BLaER1 treated with 17β-estradiol and CSF1 and Interleukin-3, amounts not matched to agents 10 nM and 100 nM (cell line): ENCODE results near the gene NTM.

ENCODE experiments used
- H3K27ac ChIP-seq, 11 experiments: shearing (Covaris generic); formaldehyde crosslinking; 2 replicates each; pipeline ENCODE4 v1.8.1; 2022
- H3K27me3 ChIP-seq, 11 experiments: shearing (Covaris generic); formaldehyde crosslinking; 2 replicates each; pipeline ENCODE4 v1.8.1; 2022
- H3K36me3 ChIP-seq, 11 experiments: shearing (Covaris generic); formaldehyde crosslinking; 2 replicates each; pipeline ENCODE4 v1.8.1; 2022
- H3K4me1 ChIP-seq, 10 experiments: shearing (Covaris generic); formaldehyde crosslinking; 2 replicates each; pipeline ENCODE4 v1.8.1; 2022
- H3K4me2 ChIP-seq, 11 experiments: shearing (Covaris generic); formaldehyde crosslinking; 2 replicates each; pipeline ENCODE4 v1.8.1; 2022
- H3K4me3 ChIP-seq, 10 experiments: shearing (Covaris generic); formaldehyde crosslinking; 2 replicates each; pipeline ENCODE4 v1.8.1; 2022
- H3K9ac ChIP-seq, 11 experiments: shearing (Covaris generic); formaldehyde crosslinking; 2 replicates each; pipeline ENCODE4 v1.8.1; 2022
- H3K9me3 ChIP-seq, 11 experiments: shearing (Covaris generic); formaldehyde crosslinking; replicated peaks in 1 of 11; 2 replicates each; pipeline ENCODE4 v1.8.1; 2022
- H4K20me1 ChIP-seq, 11 experiments: shearing (Covaris generic); formaldehyde crosslinking; 2 replicates each; pipeline ENCODE4 v1.8.1; 2022
- Cebpa-rat ChIP-seq, 11 experiments: shearing (Covaris generic); IDR thresholded peaks; 2 replicates each; pipeline ENCODE4 v1.8.1; 2022

The NTM gene

GRCh38 chr11:131614631-131615030, 244.2 kb downstream of the NTM start:
- H3K9me3 ChIP-seq: no peaks in the 10 kb centered on the region
- H3K27me3 ChIP-seq: no peaks in the 10 kb centered on the region; a peak in 1 of 22 replicates
- no peak overlapping the region for H3K9ac ChIP-seq
- H4K20me1 ChIP-seq: no peaks in the 10 kb centered on the region; a peak in 1 of 22 replicates
- H3K4me1 ChIP-seq: peaks cover 3 to 9% (median 5%) of the 10 kb centered on the region in 10 experiments
- H3K27ac ChIP-seq: no peak overlapping the region
- no peak overlapping the region for H3K4me3 ChIP-seq
- no peaks in the 10 kb centered on the region for H3K36me3 ChIP-seq
- no peak overlapping the region for H3K4me2 ChIP-seq
- TF ChIP-seq Cebpa-rat (IDR thresholded peaks at IDR 0.05): no peak

- Histone ChIP-seq H3K9ac (no peak overlapping the region), H3K27me3 (no peaks in the 10 kb centered on the region; a peak in 1 of 22 replicates), H3K27ac (no peak overlapping the region), H4K20me1 (no peaks in the 10 kb centered on the region; a peak in 1 of 22 replicates), H3K4me3 (no peak overlapping the region), H3K9me3 (no peaks in the 10 kb centered on the region), H3K36me3 (no peaks in the 10 kb centered on the region), H3K4me1 (no peaks in the 10 kb centered on the region; a peak in 1 of 20 replicates), H3K4me2 (no peak overlapping the region)
- no peak for TF ChIP-seq Cebpa-rat (IDR thresholded peaks at IDR 0.05)
Observed at GRCh38 chr11:131615611-131616010, 245.2 kb downstream of the NTM start.

GRCh38 chr11:131616481-131617140, 246.2 kb downstream of the NTM start:
- Histone ChIP-seq H3K9me3 (no peaks in the 10 kb centered on the region), H3K36me3 (no peaks in the 10 kb centered on the region), H4K20me1 (no peaks in the 10 kb centered on the region; a peak in 1 of 22 replicates), H3K4me2 (no peak overlapping the region), H3K27ac (no peak overlapping the region), H3K9ac (no peak overlapping the region), H3K4me1 (no peaks in the 10 kb centered on the region), H3K27me3 (no peaks in the 10 kb centered on the region), H3K4me3 (no peak overlapping the region)
- TF ChIP-seq Cebpa-rat (IDR thresholded peaks at IDR 0.05): no peak

- Histone ChIP-seq H3K4me3 (no peak overlapping the region), H3K36me3 (no peaks in the 10 kb centered on the region), H3K4me2 (no peak overlapping the region), H4K20me1 (no peaks in the 10 kb centered on the region; a peak in 1 of 22 replicates), H3K9me3 (no peaks in the 10 kb centered on the region), H3K9ac (no peak overlapping the region), H3K27me3 (no peaks in the 10 kb centered on the region), H3K27ac (no peak overlapping the region), H3K4me1 (no peaks in the 10 kb centered on the region)
- TF ChIP-seq Cebpa-rat (IDR thresholded peaks at IDR 0.05): no peak
Observed at GRCh38 chr11:131618201-131618600, 247.8 kb downstream of the NTM start.

- Histone ChIP-seq H3K4me1 (no peaks in the 10 kb centered on the region), H3K36me3 (no peaks in the 10 kb centered on the region), H3K9ac (no peak overlapping the region), H3K27ac (no peak overlapping the region), H3K27me3 (peaks cover 0 to 10% (median 8%) of the 10 kb centered on the region in 11 experiments; a peak in 15 of 22 replicates), H3K9me3 (no peaks in the 10 kb centered on the region), H3K4me3 (no peak overlapping the region), H3K4me2 (no peak overlapping the region), H4K20me1 (no peaks in the 10 kb centered on the region)
- no peak for TF ChIP-seq Cebpa-rat (IDR thresholded peaks at IDR 0.05)
Observed at GRCh38 chr11:131622193-131622592, 251.8 kb downstream of the NTM start.

GRCh38 chr11:131624531-131624930, 254.1 kb downstream of the NTM start:
- H3K9me3 ChIP-seq: no peaks in the 10 kb centered on the region
- H4K20me1 ChIP-seq: no peaks in the 10 kb centered on the region
- no peak for TF ChIP-seq Cebpa-rat (IDR thresholded peaks at IDR 0.05)
- H3K4me3 ChIP-seq: no peak overlapping the region
- peaks cover 0 to 22% (median 13%) of the 10 kb centered on the region in 11 experiments; a peak in 15 of 22 replicates for H3K27me3 ChIP-seq
- no peak overlapping the region for H3K4me2 ChIP-seq
- no peaks in the 10 kb centered on the region for H3K36me3 ChIP-seq
- H3K27ac ChIP-seq: no peak overlapping the region
- H3K4me1 ChIP-seq: no peaks in the 10 kb centered on the region
- H3K9ac ChIP-seq: no peak overlapping the region

- no peak for TF ChIP-seq Cebpa-rat (IDR thresholded peaks at IDR 0.05)
- Histone ChIP-seq H3K27me3 (peaks cover 0 to 22% (median 13%) of the 10 kb centered on the region in 11 experiments; a peak in 15 of 22 replicates), H3K9me3 (no peaks in the 10 kb centered on the region), H3K4me2 (no peak overlapping the region), H3K9ac (no peak overlapping the region), H4K20me1 (no peaks in the 10 kb centered on the region), H3K27ac (no peak overlapping the region), H3K36me3 (no peaks in the 10 kb centered on the region), H3K4me1 (no peaks in the 10 kb centered on the region), H3K4me3 (no peak overlapping the region)
Observed at GRCh38 chr11:131626788-131627187, 256.4 kb downstream of the NTM start.

- Histone ChIP-seq H4K20me1 (no peaks in the 10 kb centered on the region), H3K4me3 (no peak overlapping the region), H3K4me1 (no peaks in the 10 kb centered on the region), H3K9me3 (peaks cover 0 to 10% (median 5%) of the 10 kb centered on the region in 11 experiments; a peak in 6 of 22 replicates), H3K27me3 (peaks cover 0 to 22% (median 13%) of the 10 kb centered on the region in 11 experiments; a peak in 15 of 22 replicates), H3K36me3 (no peaks in the 10 kb centered on the region), H3K27ac (no peak overlapping the region), H3K4me2 (no peak overlapping the region), H3K9ac (no peak overlapping the region)
- no peak for TF ChIP-seq Cebpa-rat (IDR thresholded peaks at IDR 0.05)
Observed at GRCh38 chr11:131628739-131629138, 258.3 kb downstream of the NTM start.

GRCh38 chr11:131629925-131630540, 259.6 kb downstream of the NTM start:
- H3K9me3 ChIP-seq: peaks cover 0 to 10% (median 5%) of the 10 kb centered on the region in 11 experiments; a peak in 6 of 22 replicates
- no peak for TF ChIP-seq Cebpa-rat (IDR thresholded peaks at IDR 0.05)
- no peaks in the 10 kb centered on the region for H3K4me1 ChIP-seq
- no peaks in the 10 kb centered on the region for H4K20me1 ChIP-seq
- H3K9ac ChIP-seq: no peak overlapping the region
- H3K4me3 ChIP-seq: no peak overlapping the region
- no peak overlapping the region for H3K27ac ChIP-seq
- H3K4me2 ChIP-seq: no peak overlapping the region
- H3K27me3 ChIP-seq: peaks cover 0 to 22% (median 13%) of the 10 kb centered on the region in 11 experiments; a peak in 15 of 22 replicates
- no peaks in the 10 kb centered on the region for H3K36me3 ChIP-seq
